GM12801 (cell line): Measurements from ENCODE around the gene FKBP14.

ENCODE experiments used
- TF ChIP-seq, protein P1 (sequence below): IDR thresholded peaks from one replicate; pipeline ENCODE4 v1.5.1; 2011; ENCODE audit warnings: control low read depth; ENCODE audit not compliant: insufficient read length; ENCODE audit errors: extremely low read depth

The FKBP14 gene

DNA sequence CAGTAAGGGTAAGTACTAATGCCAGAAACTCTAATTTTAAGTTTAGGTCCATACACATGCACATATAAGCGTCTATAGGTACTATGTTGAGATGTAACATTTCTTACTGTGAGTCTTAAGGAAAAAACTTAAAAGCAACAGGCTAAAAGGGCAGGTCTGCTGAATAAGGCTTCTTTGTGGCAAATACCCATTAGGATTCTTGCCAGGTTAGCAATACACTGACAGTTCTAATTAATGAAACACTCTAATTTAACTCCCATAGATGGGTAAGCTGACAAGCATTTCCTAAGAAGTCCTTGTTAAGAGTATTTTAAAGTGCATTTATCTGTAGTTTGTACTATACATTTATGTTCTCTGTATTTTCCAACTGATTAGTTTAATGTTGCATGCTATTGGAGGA is 50.9 kb downstream of the FKBP14 start:
- TF ChIP-seq, protein P1, sequence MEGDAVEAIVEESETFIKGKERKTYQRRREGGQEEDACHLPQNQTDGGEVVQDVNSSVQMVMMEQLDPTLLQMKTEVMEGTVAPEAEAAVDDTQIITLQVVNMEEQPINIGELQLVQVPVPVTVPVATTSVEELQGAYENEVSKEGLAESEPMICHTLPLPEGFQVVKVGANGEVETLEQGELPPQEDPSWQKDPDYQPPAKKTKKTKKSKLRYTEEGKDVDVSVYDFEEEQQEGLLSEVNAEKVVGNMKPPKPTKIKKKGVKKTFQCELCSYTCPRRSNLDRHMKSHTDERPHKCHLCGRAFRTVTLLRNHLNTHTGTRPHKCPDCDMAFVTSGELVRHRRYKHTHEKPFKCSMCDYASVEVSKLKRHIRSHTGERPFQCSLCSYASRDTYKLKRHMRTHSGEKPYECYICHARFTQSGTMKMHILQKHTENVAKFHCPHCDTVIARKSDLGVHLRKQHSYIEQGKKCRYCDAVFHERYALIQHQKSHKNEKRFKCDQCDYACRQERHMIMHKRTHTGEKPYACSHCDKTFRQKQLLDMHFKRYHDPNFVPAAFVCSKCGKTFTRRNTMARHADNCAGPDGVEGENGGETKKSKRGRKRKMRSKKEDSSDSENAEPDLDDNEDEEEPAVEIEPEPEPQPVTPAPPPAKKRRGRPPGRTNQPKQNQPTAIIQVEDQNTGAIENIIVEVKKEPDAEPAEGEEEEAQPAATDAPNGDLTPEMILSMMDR: no peak

DNA sequence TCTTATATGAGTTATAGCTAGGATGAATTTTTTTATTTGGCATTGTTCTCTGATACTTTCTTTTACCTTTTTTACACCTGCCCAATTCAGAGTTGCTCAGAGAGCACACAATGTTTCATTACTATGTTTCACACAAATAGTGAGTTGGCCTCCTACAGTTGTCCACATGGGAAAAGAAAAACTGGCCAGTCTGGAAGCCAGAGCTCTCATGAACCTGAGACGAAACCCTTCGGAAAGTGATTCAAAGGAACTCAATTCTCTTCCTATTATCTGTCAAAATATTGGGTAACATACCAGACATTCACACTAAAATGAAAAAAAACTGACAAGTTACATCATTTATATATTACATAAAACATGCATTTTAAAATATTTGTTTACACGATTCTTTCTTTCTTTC is 52.2 kb downstream of the FKBP14 start:
- TF ChIP-seq, protein P1: no peak

DNA sequence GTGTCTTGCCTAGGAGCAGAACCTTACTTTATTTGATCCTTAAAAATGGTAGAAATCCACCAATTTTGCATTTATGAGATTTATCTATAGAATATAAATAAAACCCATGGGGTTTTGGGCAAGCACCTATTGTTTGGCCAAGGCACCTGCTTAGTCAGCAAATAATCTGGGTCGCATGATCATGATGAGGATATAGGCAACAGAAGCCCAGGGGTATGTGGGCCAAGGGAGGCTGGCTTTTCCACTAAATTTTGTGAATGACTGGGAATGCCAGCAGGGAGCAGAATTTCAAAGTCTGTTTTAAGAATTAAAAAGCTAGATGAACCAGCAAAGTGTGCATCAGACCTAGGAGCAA is 54.2 kb downstream of the FKBP14 start:
- TF ChIP-seq, protein P1: no peak

DNA sequence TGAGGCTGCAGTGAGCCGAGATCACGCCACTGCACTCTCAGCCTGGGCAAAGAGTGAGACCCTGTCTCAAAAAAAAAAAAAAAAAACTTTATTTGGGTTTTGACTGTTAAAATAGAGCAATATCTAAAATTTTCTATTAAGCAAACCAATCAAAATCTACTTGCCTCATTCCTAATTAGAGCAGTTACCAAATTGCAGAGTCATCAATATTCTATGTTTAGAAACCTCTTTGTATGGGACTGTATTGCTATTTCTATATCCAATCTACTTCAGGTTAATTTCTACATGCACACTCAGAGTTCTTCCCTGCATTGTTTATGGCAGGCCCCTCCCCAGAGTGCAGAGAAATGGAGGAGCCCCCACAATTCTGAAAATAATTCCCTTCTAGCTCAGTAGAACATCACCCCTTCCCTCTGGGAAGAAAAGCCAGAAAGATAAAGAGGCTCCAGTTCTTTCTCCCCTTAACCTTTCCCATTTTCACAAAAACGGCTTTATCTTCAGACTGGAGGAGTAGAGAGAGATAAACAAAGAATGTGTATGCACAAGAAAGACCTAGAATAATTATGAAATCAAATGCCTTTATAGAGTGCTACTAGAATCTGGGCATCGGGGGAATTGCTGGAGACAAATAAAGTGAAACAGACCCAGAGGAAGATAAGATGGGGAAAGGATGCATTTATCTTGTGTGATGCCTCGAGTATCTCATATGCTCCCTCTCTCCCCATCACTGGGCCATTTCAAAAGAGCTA is 54.8 kb downstream of the FKBP14 start:
- TF ChIP-seq, protein P1: no peak

DNA sequence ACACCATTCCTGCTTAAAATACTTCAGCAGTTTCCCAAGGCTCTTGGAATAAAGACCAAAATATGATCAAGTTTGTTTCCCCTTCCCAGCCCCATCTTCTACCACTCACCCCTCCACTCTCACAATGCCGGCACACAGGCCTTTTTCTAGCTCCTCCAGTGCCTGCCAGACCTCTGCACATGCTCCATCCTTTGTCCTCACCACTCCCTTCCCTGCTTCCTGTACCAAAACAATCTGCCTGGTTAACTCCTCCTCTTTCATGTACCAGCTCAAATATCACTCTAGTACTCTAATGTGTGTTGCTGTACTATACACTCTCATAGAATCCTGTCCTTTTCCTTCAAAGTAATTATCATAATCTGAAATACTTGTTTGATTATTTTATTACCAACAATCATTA is 56.3 kb downstream of the FKBP14 start:
- TF ChIP-seq, protein P1: no peak

DNA sequence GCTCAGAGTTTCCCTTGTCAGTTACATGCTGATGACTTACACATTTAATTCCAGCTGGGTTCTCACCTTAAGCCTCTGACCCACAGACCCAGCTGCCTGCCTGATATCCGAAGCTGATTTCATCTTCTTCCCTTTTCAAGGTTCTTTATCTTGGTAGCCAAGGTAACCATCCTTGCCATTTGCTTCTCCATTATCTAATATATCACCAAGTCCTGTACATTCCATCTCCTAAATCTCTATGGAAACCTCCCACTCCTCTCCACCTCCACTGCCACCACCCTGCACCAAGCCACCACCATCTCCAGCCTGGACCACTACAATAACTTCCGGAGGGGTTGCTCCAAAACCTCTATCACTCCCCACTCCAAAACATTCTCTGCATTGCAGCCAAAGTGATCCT is 56.8 kb downstream of the FKBP14 start:
- TF ChIP-seq, protein P1: no peak

DNA sequence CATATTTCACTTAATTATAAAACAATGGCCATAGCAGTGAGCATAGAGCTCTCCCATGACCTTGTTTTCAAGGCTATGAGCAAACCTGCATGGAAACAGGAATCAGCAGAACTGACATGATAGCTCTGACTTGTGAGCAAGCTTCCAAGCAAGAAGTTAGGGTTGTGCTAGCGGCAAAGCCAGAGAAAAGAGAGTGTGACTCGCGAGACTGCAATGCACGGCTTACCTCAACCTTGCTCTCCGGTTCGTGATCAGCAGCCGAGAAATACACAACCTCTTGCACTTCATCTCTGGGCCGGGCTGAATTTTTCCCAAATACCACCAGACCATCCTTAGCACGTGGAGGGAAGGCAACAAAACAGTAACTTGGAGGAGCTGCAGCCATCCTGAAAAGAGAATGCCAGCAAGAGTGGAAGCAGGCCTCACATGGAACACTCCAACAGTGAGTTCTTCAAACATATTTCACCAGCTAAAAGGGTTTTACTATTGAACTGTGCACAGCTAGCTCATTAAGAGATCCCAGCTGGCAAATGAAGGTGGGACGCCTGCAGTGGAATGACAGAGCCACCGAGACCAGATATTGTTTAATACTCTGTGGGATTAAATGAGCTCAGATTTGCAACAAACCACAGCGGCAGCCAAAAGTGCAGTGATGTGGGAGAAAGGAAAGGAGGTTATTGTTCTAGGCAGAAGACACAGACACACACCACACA is 57.7 kb downstream of the FKBP14 start:
- TF ChIP-seq, protein P1: no peak
